Astrocyte (in vitro differentiated cells and primary cell): ENCODE results near the gene LMAN1L. TPM values are rescaled to one million over a fixed set of nuclear protein-coding genes. Genes with fewer than 3 reads are reported as not detected.
A peak's percentile ranks its signal among the peaks of the same experiment; 100 is the strongest.

ENCODE experiments used
- DNase-seq: peaks from one replicate; pipeline ENCODE4 v3.0.0-alpha.2; 2010; ENCODE audit warnings: low read depth
- FAIRE-seq: peaks from 2 replicates; lab custom pipeline; 2011; peaks lifted over from hg19 to GRCh38; lab: Jason Lieb, UNC
- H2AFZ ChIP-seq: 2 replicates; pipeline ENCODE4 v1.6.0; 2012; ENCODE audit warnings: low read depth, low read length, inconsistent platforms
- H3K27ac ChIP-seq: 2 replicates; pipeline ENCODE4 v1.5.1; 2011; ENCODE audit warnings: low read depth, low read length, inconsistent platforms
- H3K27me3 ChIP-seq: 2 replicates; pipeline ENCODE4 v1.6.0; 2011; ENCODE audit warnings: low read length, inconsistent platforms; ENCODE audit not compliant: insufficient read depth
- H3K36me3 ChIP-seq: 2 replicates; pipeline ENCODE4 v1.5.1; 2011; ENCODE audit warnings: low read length, inconsistent platforms; ENCODE audit not compliant: insufficient read depth
- H3K4me1 ChIP-seq: 2 replicates; pipeline ENCODE4 v1.5.1; 2011; ENCODE audit warnings: low read length, inconsistent platforms; ENCODE audit not compliant: insufficient read depth
- H3K4me2 ChIP-seq: 2 replicates; pipeline ENCODE4 v1.6.0; 2012; ENCODE audit warnings: low read length, inconsistent platforms
- H3K4me3 ChIP-seq: 2 replicates; pipeline ENCODE4 v1.5.1; 2011; ENCODE audit warnings: low read depth, mild to moderate bottlenecking, low read length, inconsistent platforms; ENCODE audit not compliant: insufficient read depth
- H3K79me2 ChIP-seq: 2 replicates; pipeline ENCODE4 v1.6.0; 2012; ENCODE audit warnings: mild to moderate bottlenecking, low read length, inconsistent platforms; ENCODE audit not compliant: insufficient read depth
- H3K9ac ChIP-seq: 2 replicates; pipeline ENCODE4 v1.6.0; 2012; ENCODE audit warnings: mild to moderate bottlenecking, low read length, inconsistent platforms
- H3K9me3 ChIP-seq: 2 replicates; pipeline ENCODE4 v1.5.1; 2012; ENCODE audit warnings: low read depth, mild to moderate bottlenecking, low read length, inconsistent platforms; ENCODE audit not compliant: insufficient read depth
- H4K20me1 ChIP-seq: 2 replicates; pipeline ENCODE4 v1.6.0; 2012; ENCODE audit warnings: low read length, inconsistent platforms; ENCODE audit not compliant: insufficient read depth
- H3K27ac Mint-ChIP-seq: one replicate; pipeline ENCODE4 v1.8.0; 2021; ENCODE audit warnings: mild to moderate bottlenecking, mixed read lengths; ENCODE audit not compliant: unreplicated experiment
- H3K27me3 Mint-ChIP-seq: one replicate; pipeline ENCODE4 v1.8.0; 2021; ENCODE audit warnings: low read depth, mixed read lengths; ENCODE audit not compliant: unreplicated experiment
- H3K36me3 Mint-ChIP-seq: one replicate; pipeline ENCODE4 v1.8.0; 2021; ENCODE audit warnings: low read depth, mixed read lengths; ENCODE audit not compliant: unreplicated experiment
- H3K4me1 Mint-ChIP-seq: one replicate; pipeline ENCODE4 v1.8.0; 2021; ENCODE audit warnings: low read depth, mixed read lengths; ENCODE audit not compliant: unreplicated experiment
- H3K4me3 Mint-ChIP-seq: one replicate; pipeline ENCODE4 v1.8.0; 2021; ENCODE audit warnings: mild to moderate bottlenecking, moderate library complexity, mixed read lengths; ENCODE audit not compliant: unreplicated experiment
- H3K9me3 Mint-ChIP-seq: one replicate; pipeline ENCODE4 v1.8.0; 2021; ENCODE audit warnings: mild to moderate bottlenecking, mixed read lengths; ENCODE audit not compliant: unreplicated experiment
- CTCF ChIP-seq: IDR thresholded peaks from 2 replicates; pipeline ENCODE4 v1.5.1; 2011; ENCODE audit warnings: low read depth, mild to moderate bottlenecking, inconsistent platforms, low read length, moderate library complexity; ENCODE audit not compliant: insufficient read depth
- EZH2 ChIP-seq: IDR thresholded peaks from 2 replicates; pipeline ENCODE4 v1.6.1; 2012; ENCODE audit warnings: mild to moderate bottlenecking, low read length, inconsistent platforms; ENCODE audit not compliant: insufficient read depth
- microRNA-seq: library from miRNA; unstranded; fragments of <30 nt; microRNA quantifications from one replicate; pipeline ENCODE4 v1.2.0, GENCODE V29; 2020
- total RNA-seq: library from RNA; stranded (reverse); gene quantifications from 2 replicates; pipeline ENCODE4 v1.2.1, GENCODE V29; 2021

The LMAN1L gene
- total RNA-seq, 1 donor from 2014 or later = 0.32 TPM

DNA sequence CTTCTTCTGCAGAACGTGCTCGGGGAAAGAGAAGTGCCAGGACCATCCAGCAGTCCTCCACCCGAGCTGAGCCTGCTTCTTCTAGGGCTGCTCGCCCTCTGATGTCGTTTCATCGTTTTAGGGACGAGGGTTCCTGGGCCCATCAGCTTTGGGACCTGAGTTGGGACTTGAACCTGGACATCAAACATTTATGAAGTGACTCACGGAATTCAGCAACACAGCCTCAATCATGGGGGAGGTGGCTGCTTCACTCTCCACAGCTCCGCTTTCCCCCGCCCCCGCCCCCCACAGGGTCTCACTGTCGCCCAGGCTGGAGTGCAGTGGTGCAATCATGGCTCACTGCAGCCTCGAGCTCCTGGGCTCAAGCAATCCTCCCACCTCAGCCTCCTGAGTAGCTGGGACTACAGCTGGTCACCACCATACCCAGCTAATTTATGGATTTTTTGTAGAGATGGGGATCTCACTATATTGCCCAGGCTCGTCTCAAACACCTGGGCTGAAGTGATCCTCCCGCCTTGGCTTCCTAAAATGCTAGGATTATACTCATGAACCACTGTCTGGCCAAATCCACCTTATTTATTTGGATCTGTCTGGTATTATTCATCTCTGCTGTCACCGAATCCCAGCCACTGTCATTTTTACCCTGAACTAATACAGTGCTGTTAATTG, 61.3 kb downstream of the LMAN1L start:
- DNase-seq (no peak), FAIRE-seq (no peak)
- TF ChIP-seq CTCF = no peak
- no peak for TF ChIP-seq EZH2
- Mint-ChIP-seq H3K36me3 (peaks cover 2% of the 10 kb centered on the region), H3K27me3 (peaks cover 1% of the 10 kb centered on the region), H3K27ac (no peak overlapping the region), H3K9me3 (no peaks in the 10 kb centered on the region), H3K4me1 (peaks cover 23% of the 10 kb centered on the region), H3K4me3 (peak overlapping the region; percentile 98)
- Histone ChIP-seq H3K4me3 (peak overlapping the region; percentile 67), H3K79me2 (peaks cover 39% of the 10 kb centered on the region), H3K27me3 (no peaks in the 10 kb centered on the region), H3K27ac (no peak overlapping the region), H3K4me2 (peak overlapping the region; percentile 86), H3K9ac (peak overlapping the region; percentile 96), H3K9me3 (no peaks in the 10 kb centered on the region), H4K20me1 (peaks cover 36% of the 10 kb centered on the region), H2AFZ (peak overlapping the region; percentile 78), H3K36me3 (no peaks in the 10 kb centered on the region), H3K4me1 (peaks cover 8% of the 10 kb centered on the region)

Small RNAs within 50 kb of the gene (microRNA-seq; reads per million reads assigned to microRNA genes)
- not detected for gene MIR4513
- 1.1 reads per million for gene MIR6882

Other genes with a start within 250 kb of the LMAN1L start
- gene CLK3, start 197.0 kb upstream of the LMAN1L start, total RNA-seq = 57.4 and 65.8 TPM in 2 replicates
- 44.1 and 47.6 TPM in 2 replicates for gene EDC3, start 116.8 kb upstream of the LMAN1L start, total RNA-seq
- 0.58 and 0.91 TPM in 2 replicates for gene CYP1A1, start 87.3 kb upstream of the LMAN1L start, total RNA-seq
- not detected in 2 replicates for gene CYP1A2, start 64.0 kb upstream of the LMAN1L start, total RNA-seq
- 45.4 and 49.8 TPM in 2 replicates for gene CSK, start 30.8 kb upstream of the LMAN1L start, total RNA-seq
- gene CPLX3, start 13.8 kb downstream of the LMAN1L start, total RNA-seq = not detected in 2 replicates
- 14.2 and 15.6 TPM in 2 replicates for gene ULK3, start 30.3 kb downstream of the LMAN1L start, total RNA-seq
- 56.4 and 58.7 TPM in 2 replicates for gene SCAMP2, start 60.5 kb downstream of the LMAN1L start, total RNA-seq
- gene MPI, start 77.2 kb downstream of the LMAN1L start, total RNA-seq = 25.9 and 29.2 TPM in 2 replicates
- gene FAM219B, start 94.0 kb downstream of the LMAN1L start, total RNA-seq = 86.4 and 97.1 TPM in 2 replicates
- 192 and 207 TPM in 2 replicates for gene COX5A, start 125.2 kb downstream of the LMAN1L start, total RNA-seq
- 4.1 and 4.7 TPM in 2 replicates for gene RPP25, start 143.9 kb downstream of the LMAN1L start, total RNA-seq
- 18.7 and 23.1 TPM in 2 replicates for gene SCAMP5, start 182.7 kb downstream of the LMAN1L start, total RNA-seq
- 7.3 and 7.5 TPM in 2 replicates for gene PPCDC, start 210.8 kb downstream of the LMAN1L start, total RNA-seq